ENCODE data around the gene GRID2IP.

The GRID2IP gene

GRCh38 chr7:6579446-6579845 lies 28.2 kb upstream of the GRID2IP start:
- H3K27ac ChIP-seq = no peak overlapping the region
- TF ChIP-seq CTCF (IDR thresholded peaks at IDR 0.05) (no peak), ZFX (IDR thresholded peaks at IDR 0.05; ENCODE audit: borderline replicate concordance) (no peak)

GRCh38 chr7:6578114-6579084 lies 27.1 kb upstream of the GRID2IP start:
- TF ChIP-seq CTCF (IDR thresholded peaks at IDR 0.05) (no peak), ZFX (IDR thresholded peaks at IDR 0.05; ENCODE audit: borderline replicate concordance) (no peak)
- peak overlapping the region; percentile 79 for H3K27ac ChIP-seq

- peak within 1 kb of the TSS; percentile 79 for H3K27ac ChIP-seq
- TF ChIP-seq CTCF (IDR thresholded peaks at IDR 0.05) (no peak), ZFX (IDR thresholded peaks at IDR 0.05; ENCODE audit: borderline replicate concordance) (no peak)
Observed at GRCh38 chr7:6577369-6578113, 26.3 kb upstream of the GRID2IP start, which contains the start of gene ZDHHC4. ZDHHC4 (plus strand) TSS chr7:6577454; CDS start chr7:6580562, 3,108 bp downstream.

- H3K27ac ChIP-seq = peak overlapping the region; percentile 79
Observed at GRCh38 chr7:6576867-6577368, 25.7 kb upstream of the GRID2IP start.

DNA sequence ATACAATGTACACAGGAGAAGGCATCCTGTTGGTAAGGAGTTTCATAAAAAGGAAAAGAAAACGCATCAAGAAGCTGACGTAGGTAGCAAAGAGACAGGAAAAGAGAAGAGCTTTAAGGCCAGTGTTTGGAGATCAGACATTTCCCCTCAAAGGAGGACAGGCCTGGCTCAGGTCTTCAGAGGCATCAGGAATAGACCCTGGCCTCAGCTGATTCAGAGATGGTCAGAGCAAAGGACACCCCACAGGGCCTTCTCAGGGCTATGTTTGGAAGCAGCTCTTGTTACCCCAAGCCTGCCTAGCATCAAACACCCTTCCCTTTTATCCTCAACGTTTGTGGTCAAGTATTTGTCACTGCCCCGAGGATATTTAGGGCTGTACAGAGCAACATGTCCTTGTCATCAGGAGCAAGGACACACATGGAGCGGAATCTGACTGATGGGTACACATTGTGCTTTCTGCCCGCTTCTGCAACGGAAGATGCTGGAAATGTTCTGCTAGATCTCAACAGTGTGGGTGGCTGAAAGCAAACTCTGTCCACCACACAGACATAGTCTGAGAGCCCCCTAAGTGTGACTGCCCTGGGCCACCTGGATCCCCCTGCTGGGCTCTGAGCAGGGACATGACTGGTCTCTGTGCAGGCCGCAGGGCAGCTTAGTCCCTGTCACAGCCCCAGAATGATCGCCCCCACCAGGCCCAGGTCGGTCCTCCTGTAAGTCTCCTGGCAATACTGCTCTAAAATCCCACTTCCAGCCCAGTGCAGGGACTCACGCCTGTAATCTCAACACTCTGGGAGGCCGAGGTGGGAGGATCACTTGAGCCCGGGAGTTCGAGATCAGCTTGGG lies 25.0 kb upstream of the GRID2IP start:
- peak overlapping the region; percentile 79 for H3K27ac ChIP-seq
- no peak for TF ChIP-seq ZFX (IDR thresholded peaks at IDR 0.05; ENCODE audit: borderline replicate concordance)
- TF ChIP-seq CTCF (IDR thresholded peaks at IDR 0.05) = no peak

DNA sequence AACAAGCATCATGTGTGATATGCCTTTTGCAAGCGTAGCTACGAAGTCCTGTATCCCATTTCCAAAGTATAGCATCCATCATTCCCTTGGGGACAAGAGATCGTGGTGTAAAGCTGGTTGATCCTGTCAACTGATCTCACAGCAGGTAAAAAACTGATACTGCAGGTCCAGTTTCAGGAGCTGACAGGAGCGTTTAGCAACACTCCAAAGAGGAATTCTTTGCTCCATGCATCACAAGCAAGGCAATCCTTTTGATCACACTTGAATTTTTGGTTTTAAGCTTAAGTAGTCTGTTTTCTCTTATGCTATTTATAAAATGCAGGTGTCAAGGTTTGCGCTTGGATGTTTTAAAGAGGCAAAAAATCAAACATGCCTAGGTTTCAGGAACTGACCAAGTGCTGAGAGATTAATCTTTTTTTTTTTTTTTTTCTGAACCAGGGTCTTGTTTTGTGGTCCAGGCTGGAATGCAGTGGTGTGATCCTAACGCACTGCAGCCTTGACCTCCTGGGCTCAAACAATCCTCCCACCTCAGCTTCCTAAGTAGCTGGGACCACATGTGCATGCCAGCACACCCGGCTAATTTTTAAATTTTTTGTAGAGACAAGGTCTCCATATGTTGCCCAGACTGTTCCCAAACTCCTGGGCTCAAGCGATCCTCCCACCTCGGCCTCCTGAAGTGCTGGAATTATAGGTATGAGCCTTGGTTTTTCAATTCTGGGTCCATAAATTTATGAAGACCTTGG lies 24.2 kb upstream of the GRID2IP start:
- TF ChIP-seq CTCF (IDR thresholded peaks at IDR 0.05) (no peak), ZFX (IDR thresholded peaks at IDR 0.05; ENCODE audit: borderline replicate concordance) (no peak)
- no peak overlapping the region for H3K27ac ChIP-seq

Measured in 22Rv1 (cell line).